KG1 (cell line): ENCODE results near the gene RPS10.

ENCODE experiments used
- DNase-seq: peaks from one replicate; lab custom pipeline; 2025; lab: John Stamatoyannopoulos, UW

Gene RPS10

GRCh38 chr6:34425498-34426410 is at the start of gene RPS10:
RPS10 (minus strand) TSS chr6:34426069; CDS start chr6:34425221, 848 bp downstream.
- DNase-seq = peak; percentile 89

- DNase-seq = no peak
Measured at GRCh38 chr6:34475238-34475682, 49.4 kb upstream of the RPS10 start.

DNA sequence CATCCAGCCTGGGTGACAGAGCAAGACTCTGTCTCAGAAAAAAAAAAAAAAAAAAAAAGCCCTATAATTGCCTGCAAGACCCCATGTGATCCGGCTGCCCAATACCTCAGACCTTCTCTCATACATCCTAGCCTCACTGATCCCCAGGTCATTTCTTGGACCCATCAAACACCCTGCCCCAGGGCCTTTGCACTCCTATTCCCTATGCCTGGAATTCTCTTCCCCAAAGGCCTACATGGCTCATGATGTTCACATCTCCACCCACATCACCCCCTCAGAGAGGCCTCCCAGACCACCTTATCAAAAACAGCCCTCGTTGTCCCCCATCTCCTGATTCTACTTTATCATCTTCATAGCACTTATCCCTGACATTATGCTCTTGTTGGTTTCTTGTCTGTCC is 48.9 kb upstream of the RPS10 start:
- no peak for DNase-seq

GRCh38 chr6:34473967-34474366 is 48.1 kb upstream of the RPS10 start:
- DNase-seq = no peak

DNA sequence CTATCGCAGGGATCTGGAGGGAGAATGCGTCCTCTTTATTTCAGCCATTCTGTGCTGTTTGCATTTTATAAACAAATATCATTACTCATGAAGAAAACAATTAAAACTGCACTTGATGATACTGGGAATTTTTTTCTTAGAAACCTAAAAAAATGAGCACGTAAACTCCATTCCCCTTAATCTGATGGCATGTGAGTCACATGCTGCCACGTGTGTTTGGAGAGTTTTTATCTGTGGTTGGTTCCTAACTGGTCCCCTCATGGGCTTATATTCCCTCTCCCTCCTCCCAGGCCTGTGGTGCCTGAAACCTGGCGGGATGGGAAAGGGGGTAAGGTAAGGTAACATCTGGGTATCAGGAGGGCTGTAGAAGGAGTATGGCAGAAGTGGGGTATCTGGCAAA is 46.6 kb upstream of the RPS10 start:
- no peak for DNase-seq

- DNase-seq = no peak
Measured at GRCh38 chr6:34469499-34469898, 43.6 kb upstream of the RPS10 start.

DNA sequence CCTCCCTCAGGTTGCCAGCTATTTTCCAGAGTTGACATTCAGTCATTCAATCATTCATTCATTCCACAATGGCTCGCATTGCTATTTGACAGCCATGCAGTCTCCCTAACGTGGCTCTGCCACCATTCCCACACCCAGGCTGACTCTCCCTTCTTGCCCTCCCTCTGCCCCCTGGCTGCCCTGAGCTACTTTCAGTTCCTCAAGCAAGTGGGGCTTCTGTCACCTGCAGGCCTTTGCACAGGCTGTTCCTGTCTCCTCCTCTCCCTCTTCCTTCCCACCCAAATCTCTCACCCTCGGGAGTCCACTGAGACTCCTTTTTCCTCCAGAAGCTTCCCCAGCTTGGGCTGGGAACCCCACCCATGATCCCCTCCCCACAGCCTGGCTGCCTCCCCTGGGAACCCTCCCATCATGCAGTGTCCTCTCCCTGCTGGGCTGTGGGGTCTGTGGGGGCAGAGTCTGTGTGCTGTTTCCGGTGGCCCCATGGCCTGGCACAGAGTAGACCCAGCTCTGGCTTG is 42.6 kb upstream of the RPS10 start:
- DNase-seq = no peak

- DNase-seq = no peak
Measured at GRCh38 chr6:34466242-34467185, 40.6 kb upstream of the RPS10 start.

- no peak for DNase-seq
Measured at GRCh38 chr6:34465531-34466241, 39.8 kb upstream of the RPS10 start, which contains the start of gene PACSIN1. PACSIN1 (plus strand) TSS chr6:34466076; CDS start chr6:34526306, 60,230 bp downstream.

DNA sequence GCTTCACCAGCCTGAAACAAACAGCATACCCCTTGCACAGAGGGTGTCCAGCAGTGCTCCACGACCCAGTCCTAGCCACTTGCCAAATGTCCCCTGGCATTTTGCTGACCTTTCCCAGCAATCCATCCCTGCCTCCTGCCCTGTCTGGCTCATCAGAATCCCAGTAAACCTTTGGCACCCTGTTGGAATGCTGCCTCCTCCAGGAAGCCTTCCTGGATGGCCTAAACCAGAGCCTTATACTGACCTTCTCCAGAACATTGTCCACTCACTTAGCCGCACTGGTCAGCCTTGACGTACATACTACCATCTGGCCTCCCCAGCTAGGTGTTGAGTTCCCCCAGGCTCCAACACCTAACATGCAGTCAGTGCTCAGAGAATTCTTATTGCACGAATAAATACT is 38.0 kb upstream of the RPS10 start:
- no peak for DNase-seq

- DNase-seq = no peak
Measured at GRCh38 chr6:34463299-34463698, 37.4 kb upstream of the RPS10 start.

GRCh38 chr6:34462551-34462971 is 36.7 kb upstream of the RPS10 start:
- DNase-seq = no peak

- no peak for DNase-seq
Measured at GRCh38 chr6:34462010-34462409, 36.1 kb upstream of the RPS10 start.

DNA sequence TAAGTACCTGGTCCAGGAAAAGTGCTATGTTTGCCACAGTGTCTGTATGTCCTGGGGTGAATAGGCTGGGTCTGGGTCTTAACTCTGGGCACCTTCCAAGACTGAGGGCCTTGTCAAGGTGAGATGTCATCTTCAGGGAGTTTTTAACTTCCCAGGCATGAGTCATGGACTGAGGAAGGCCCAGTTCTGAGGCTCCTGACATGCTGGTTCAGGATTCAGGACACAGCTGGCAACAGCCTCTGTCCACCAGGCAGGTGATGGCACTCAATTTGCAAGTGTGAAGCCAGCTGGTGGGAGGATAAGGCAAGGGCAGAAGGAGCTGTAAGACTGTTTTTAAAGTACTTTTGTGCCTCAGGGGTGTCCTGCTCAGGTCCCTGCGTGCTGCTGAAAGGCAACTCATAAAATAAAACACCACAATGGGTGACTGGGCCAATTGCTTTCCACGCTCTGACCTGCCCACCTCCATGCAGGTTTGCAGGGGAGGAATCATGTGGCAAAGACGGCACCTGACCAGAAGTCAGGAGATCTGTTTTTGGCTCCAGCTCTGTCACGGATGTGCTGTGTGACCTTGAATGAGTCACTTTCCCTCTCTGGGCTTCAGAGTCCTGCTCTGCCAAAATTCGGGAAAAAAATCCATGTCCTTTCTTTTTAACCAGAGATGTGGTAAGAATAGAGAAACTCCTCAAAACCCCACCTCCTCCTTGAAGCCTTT is 35.1 kb upstream of the RPS10 start:
- no peak for DNase-seq

GRCh38 chr6:34459899-34460593 is 34.2 kb upstream of the RPS10 start:
- DNase-seq = peak; percentile 50

DNA sequence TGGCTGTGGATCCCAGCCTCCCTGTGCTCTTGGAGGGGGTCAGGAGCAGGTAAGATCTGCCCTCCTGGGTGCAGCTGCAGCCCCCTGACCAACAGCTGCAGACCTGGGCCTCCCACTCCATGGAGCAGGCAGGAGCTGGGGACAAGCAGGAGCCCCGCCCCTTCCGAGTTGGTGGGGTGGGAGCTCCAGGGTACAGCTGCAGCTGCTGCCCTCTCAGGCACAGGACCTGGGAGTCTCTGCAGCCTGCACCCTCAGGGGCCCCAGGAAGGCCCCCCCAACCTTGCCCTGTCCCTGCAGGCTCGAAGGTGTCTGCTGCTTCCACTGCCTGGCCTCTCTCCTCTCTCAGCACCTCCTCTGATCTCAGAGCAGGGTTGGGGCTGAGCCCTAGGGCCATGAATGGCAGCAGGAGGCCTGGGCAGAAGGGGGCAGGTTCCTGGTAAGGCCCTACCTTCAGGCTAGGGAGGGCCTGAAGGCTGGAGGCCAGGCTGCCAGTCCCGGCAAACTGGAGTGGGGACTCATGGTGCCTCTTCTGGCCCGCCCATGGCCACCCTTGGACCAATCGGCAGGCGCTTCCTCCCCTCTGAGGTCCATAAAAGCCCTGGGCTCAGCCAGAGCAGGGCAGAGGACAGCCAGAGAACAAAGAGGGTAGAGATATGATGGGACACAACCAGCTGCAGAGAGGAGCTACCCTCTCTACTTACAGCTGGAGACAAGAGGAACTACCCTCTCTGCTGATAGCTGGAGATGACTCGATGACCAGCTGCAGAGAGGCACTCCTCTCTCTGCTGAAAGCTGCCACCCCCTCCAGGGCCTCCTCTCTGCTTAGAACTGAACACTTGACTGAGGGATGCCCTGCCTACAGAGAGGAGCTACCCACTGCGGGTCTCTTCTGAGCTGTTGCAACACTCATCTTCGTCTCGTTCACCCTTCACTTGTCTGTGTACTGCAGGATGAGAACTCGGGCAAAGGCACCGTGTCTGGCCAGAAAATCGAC is 32.2 kb upstream of the RPS10 start:
- DNase-seq = no peak

DNA sequence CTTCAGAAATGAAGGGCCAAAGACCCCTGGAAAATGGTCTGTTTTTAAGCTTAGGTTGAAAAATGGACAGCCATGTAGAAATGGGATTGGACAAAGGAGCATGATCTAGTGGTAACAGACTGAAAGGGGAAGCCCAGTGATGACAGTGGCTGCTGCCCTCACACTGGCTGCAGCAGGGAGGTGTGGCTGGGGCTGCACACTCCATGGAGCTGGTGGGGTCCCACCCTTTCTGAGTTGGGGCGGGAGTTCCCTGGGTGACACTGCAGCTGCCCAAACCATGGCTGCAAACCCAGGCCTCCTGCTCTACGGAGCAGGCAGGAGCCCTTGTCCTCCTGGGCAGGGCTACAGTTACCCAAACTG is 31.5 kb upstream of the RPS10 start:
- no peak for DNase-seq

DNA sequence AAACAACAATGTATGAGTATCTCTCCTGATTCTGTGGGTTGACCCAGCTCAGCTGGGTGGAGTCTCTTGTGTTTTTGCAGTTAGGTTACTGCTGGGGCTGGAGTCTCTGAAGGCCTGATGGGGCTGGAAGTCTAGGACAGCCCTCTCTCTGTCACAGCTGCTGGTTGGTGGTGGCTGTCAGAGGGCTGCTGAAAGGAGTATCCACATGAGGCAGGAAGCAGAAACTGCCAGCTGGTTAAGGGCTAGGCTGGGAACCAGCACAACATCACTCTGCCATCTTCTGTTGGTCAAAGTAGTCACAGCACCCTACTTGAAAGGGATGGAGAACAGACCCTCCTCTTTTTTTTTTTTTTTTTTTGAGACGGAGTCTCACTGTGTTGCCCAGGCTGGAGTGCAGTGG is 30.0 kb upstream of the RPS10 start:
- no peak for DNase-seq

- no peak for DNase-seq
Measured at GRCh38 chr6:34451192-34451591, 25.3 kb upstream of the RPS10 start.
